GM19463 (cell line): ENCODE measurements around the gene NUP210L.
"Not testable (repeated sequence)": the region's sequence is repeated elsewhere in the genome, so short reads cannot be mapped to it uniquely, and the experiment has no call there.

Experiments used
- ATAC-seq: cut with Tn5 transposase; IDR thresholded peaks from one replicate; pipeline ENCODE4 v1.9.1; 2021; ENCODE audit warnings: mild to moderate bottlenecking, moderate library complexity; ENCODE audit not compliant: unreplicated experiment

NUP210L gene

GRCh38 chr1:154100141-154100540 is 54.7 kb downstream of the NUP210L start:
- ATAC-seq: not testable (repeated sequence)

GRCh38 chr1:154097873-154098272 is 57.0 kb downstream of the NUP210L start:
- ATAC-seq: no peak

GRCh38 chr1:154095456-154096060 is 59.3 kb downstream of the NUP210L start:
- ATAC-seq: no peak

DNA sequence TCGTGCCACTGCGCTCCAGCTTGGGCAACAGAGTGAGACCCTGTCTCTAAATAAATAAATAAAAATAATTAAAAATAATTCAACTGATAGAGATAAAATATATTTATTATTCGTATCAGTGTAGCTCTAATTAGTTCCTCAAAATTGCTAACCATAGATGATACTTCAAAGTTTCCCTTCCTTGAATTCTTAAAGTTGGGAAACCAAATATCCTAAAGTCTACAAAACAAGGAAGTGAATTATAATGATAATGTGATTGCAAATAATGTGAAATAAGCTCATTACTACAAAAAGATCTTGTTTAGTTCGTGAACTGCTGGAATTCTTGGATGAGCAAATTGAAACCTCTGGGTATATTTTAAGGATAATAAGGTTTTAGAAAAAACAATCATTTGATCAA is 60.5 kb downstream of the NUP210L start:
- no peak for ATAC-seq

DNA sequence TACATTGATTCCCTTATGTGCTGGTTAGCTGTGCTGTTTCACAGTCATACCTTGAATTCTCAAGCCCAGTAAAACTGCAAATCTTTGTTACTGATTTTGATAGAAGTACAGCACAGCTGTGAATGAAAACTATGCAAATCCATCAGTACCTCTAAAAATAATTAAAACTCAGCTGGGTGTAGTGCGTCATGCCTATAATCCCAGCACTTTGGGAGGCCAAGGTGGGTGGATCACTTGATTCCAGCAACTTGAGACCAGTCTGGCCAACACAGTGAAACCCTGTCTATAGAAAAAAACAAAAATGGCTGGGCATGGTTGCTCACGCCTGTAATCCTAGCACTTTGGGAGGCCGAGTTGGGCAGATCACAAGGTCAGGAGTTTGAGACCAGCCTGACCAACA is 61.2 kb downstream of the NUP210L start:
- ATAC-seq: no peak

DNA sequence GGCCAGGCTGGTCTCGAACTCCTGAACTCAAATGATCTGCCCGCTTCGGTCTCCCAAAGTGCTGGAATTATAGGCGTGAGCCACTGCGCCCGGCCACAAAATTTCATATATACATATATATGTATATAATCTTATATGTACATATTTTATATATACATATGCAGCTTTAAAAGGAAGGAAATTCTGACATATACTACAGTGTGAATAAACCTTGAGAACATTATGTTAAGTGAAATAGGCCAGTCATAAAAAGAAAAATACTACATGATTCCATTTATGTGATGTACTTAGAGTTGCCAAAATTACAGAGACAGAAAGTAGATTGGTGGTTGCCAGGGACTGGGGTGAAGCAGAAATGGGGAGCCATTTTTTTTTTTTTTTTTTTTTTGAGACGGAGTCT is 63.2 kb downstream of the NUP210L start:
- ATAC-seq: no peak

DNA sequence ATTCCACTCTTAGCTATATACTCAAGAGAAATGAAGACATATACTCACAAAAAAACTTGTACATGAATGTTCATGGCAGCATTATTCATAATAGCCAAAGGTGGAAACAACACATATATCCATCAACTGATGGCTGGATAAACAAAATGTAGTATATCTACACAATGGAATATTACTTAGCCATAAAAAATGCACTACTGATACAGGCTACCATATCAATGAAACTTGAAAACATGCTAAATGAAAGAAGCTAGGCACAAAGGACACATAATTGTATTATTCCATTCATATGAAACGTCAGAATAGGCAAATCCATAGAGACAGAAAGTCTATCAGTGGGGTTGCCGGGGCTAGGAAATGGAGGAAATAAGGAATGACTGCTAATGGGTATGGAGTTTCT is 67.3 kb downstream of the NUP210L start:
- ATAC-seq: no peak

GRCh38 chr1:154083057-154083456 is 71.8 kb downstream of the NUP210L start:
- ATAC-seq: not testable (repeated sequence)

DNA sequence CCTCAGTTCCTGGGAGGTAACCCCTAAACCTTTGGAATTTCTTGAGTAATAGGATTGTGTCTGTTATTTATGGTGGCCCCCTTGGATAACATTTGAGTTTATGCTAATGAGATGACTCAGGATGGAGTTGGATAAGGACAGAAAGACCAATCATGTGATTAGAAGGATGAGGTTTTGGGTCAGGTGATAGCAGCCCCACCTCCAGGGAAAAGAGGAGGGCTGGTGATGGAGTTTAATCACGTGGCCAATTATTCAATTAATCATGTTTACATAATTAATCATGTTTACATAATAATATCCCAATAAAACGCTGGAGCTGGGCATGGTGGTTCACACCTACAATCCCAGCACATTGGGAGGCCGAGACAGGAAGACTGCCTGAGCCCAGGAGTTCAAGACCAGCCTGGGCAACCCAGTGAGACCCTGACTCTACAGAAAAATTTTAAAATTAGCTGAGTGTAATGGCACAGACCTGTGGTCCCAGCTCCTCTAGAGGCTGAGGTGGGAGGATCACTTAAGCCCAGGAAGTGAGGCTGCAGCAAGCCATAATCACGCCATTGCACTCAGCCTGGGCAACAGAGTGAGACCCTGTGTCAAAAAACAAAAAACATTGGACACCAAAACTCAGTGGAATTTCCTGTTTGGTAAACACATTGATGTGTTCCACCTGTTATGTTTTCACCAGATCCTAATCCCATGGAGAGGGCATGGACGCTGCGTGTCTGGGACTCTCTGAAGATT is 73.3 kb downstream of the NUP210L start:
- ATAC-seq: no peak

DNA sequence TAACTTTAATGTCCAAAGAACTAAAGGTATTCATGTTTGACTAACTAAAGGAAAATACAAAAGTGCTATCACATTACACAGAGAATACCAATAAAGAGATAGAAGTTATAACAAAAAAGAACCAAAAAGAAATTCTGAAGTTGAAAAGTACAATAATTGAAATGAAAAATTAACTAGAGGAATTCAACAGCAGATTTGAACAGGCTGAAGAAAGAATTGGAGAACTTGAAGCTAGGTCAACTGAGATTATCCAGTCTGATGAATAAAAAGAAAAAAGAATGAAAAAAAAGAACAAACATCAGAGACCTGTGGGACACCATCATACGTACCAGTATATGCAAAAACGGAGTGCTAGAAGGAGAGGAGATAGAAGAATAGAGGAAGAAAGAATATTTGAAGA is 78.5 kb downstream of the NUP210L start:
- ATAC-seq: no peak

DNA sequence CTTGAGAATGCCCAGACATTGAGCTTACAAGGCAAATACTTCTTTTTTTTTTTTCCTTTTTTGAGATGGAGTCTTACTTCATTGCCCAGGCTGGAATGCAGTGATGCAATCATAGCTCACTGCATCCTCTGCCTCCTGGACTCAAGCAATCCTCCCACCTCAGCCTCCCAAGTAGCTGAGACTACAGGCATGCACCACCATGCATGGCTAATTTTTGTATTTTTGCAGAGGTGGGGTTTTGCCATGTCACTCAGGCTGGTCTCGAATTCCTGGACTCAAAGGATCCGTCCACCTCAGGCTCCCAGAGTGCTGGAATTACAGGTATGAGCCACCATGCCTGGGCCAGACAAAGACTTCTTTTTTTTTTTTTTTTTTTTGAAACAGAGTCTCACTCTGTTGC is 79.1 kb downstream of the NUP210L start:
- no peak for ATAC-seq

- ATAC-seq: no peak
Observed at GRCh38 chr1:154062309-154062708, 92.6 kb downstream of the NUP210L start.

- ATAC-seq: not testable (repeated sequence)
Observed at GRCh38 chr1:154047436-154047835, 107.4 kb downstream of the NUP210L start.

DNA sequence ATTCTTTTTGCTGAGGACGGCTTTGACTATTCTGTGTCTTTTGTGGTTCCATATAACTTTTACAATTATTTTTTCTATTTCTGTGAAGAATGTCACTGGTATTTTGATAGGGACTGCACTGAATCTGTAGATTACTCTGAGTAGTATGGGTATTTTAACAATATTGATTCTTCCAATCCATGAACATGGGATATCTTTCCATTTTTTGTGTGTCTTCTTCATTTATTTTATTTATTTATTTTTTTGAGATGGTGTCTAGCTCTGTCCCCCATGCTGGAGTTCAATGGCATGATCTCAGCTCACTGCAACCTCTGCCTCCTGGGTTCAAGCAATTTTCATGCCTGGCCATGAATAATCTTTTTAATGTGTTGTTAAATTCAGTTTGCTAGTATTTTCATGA is 121.2 kb downstream of the NUP210L start:
- ATAC-seq: not testable (repeated sequence)

DNA sequence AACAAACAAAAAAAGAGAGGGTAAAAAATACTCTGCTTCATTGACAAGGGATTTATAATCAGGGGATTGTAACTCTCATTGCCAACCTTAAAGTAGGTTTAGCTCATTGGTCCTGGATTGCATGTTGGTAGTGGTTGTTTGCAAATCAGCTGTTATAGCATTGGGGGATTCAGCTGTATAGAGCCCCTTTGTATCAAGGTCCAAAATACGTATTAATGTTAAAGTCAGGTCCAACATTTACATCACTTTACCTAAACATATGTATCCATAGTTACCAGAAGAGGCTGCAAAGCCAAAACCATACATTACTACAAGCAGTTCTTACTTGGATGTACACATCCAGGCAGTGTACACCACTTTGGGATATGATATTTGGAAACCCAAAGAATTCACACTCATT is 134.9 kb downstream of the NUP210L start:
- ATAC-seq: no peak

DNA sequence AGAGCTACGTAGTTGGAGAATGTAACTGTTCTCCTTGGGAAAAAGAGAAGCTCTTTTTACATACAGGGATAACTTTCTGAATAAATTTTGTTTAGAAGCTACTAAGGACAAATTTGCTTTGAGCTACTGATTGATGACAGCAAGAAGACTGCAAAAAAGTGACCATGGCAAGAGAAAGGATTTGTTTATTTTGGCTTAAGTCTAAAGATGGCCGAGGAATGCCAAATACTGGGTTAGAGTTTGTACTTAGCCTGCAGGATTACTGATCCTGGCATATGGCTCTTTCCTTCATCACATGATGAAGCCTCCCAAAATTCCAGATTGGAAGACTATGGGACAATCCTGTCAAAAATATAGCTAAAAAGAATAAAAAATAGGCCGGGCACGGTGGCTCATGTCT is 135.6 kb downstream of the NUP210L start:
- ATAC-seq: no peak

DNA sequence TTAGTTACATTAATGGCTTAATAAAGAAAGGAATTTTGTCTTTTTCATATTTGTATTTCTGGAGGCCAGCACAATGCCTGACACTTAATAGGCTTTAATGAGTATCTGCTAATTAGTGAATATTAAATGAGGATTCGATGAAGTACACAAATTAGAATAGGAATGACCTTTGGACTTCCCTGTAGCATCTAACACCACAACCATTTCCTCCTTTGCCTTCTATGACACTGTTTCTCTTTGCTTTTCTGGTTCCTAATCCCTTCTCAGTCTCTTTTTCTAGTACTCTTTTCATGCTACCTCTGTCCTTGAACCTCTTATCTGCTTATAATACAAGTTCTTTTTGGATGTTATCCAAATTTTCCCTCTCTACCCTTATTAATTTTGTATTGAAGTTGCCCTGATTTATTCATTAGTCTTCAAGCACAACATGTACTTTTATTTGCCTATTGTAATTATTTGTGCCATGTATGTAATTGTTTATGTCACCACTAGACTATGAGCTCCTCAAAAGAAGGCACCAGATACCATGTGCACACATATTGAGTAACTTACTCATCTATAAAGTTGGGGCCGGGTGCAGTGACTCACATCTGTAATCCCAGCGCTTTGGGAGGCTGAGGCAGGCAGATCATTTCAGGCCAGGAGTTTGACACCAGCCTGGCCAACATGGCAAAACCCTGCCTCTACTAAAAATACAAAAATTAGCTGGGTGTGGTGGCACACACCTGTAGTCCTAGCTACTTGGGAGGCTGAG is 140.5 kb downstream of the NUP210L start:
- no peak for ATAC-seq

DNA sequence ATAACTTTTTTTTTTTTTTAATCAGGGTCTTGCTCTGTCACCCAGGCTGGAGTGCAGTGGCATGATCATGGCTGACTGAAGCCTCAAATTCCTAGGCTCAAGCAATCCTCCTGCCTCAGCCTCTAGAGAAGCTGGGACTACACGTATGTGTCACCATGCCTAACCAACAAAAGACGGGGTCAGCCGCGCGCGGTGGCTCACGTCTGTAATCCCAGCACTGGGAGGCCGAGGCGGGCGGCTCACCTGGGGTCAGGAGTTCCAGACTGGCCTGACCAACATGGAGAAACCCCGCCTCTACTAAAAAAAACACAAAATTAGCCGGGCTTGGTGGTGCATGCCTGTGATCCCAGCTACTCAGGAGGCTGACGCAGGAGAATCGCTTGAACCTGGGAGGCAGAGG is 142.3 kb downstream of the NUP210L start:
- not testable (repeated sequence) for ATAC-seq

- no peak for ATAC-seq
Observed at GRCh38 chr1:154012129-154012528, 142.7 kb downstream of the NUP210L start.

DNA sequence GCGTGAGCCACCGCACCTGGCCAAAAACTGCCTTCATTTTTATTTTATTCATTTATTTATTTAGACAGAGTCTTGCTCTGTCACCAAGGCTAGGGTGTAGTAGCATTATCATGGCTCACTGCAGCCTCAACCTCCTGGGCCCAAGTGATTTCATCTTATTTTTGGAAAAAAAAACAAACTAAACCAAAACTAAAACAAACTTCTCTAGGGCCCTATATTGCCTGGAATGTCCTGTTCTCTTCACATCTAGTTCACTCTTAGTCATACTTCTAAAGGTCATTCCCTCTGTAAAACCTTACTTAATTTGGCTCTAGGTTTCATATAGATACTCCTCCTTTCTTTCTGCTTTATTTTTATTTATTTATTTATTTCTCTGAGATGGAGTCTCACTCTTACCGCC is 148.7 kb downstream of the NUP210L start:
- no peak for ATAC-seq

DNA sequence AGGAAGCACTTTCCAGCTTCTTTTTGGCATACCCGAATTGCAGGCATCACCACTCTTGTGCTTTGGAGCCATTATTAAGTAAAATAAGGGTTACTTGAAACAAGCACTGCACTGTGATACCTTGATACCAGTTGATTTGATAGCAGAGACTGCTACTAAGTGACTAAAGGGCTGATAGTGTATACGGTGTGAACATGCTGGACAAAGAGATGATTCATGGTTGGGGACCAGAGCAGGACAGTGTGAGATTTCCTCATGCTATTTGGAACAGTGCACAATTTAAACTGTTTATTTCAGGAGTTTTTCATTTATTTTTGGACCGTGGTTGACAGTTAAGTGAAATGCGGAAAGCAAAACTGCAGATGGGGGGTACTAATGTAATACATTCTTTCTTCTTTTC is 154.5 kb downstream of the NUP210L start:
- ATAC-seq: no peak

GRCh38 chr1:153996882-153997281 is 158.0 kb downstream of the NUP210L start:
- not testable (repeated sequence) for ATAC-seq
